Fibroblast of lung (primary cell): Measurements from ENCODE around the gene CPNE2. TPM values are rescaled to one million over a fixed set of nuclear protein-coding genes. Genes with fewer than 3 reads are reported as not detected.

Source experiments
- DNase-seq, 2 donors: peaks; one replicate each; pipeline versions ENCODE4 v3.0.0 to v3.0.0-alpha.2; 2010; ENCODE audit warnings: low read depth in 2 of 2
- H2AFZ ChIP-seq: 2 replicates; pipeline ENCODE4 v1.5.1; 2012; ENCODE audit warnings: low read length, control low read depth, inconsistent platforms
- H3K27ac ChIP-seq: 2 replicates; pipeline ENCODE4 v1.5.1; 2011; ENCODE audit warnings: low read length, control low read depth; ENCODE audit not compliant: insufficient read depth
- H3K27me3 ChIP-seq: 2 replicates; pipeline ENCODE4 v1.5.1; 2011; ENCODE audit warnings: mild to moderate bottlenecking, low read length; ENCODE audit not compliant: control insufficient read depth, insufficient read depth
- H3K36me3 ChIP-seq: 2 replicates; pipeline ENCODE4 v1.5.1; 2011; ENCODE audit warnings: low read length; ENCODE audit not compliant: control insufficient read depth, insufficient read depth
- H3K4me1 ChIP-seq: 2 replicates; pipeline ENCODE4 v1.5.1; 2011; ENCODE audit warnings: low read length; ENCODE audit not compliant: control insufficient read depth, insufficient read depth; ENCODE audit errors: extremely low read depth
- H3K4me2 ChIP-seq: 2 replicates; pipeline ENCODE4 v1.5.1; 2011; ENCODE audit warnings: low read length, control low read depth; ENCODE audit not compliant: insufficient read depth; ENCODE audit errors: extremely low read depth
- H3K4me3 ChIP-seq, 4 experiments: fragments of 200-600 bp in 1 of 4; sonication (generic) in 1 of 4; replicated peaks in 1 of 4; 2 replicates each; pipeline ENCODE4 v1.5.1; 2011 to 2016; ENCODE audit warnings: low read length in 4 of 4, low read depth in 3 of 4, mild to moderate bottlenecking in 3 of 4, control low read depth in 2 of 4, inconsistent platforms in 1 of 4, mixed read lengths in 1 of 4; ENCODE audit not compliant: insufficient read depth in 1 of 4; ENCODE audit errors: control extremely low read depth in 1 of 4
- H3K79me2 ChIP-seq: 2 replicates; pipeline ENCODE4 v1.5.1; 2012; ENCODE audit warnings: mild to moderate bottlenecking, low read length, inconsistent platforms; ENCODE audit not compliant: control insufficient read depth, insufficient read depth
- H3K9ac ChIP-seq: 2 replicates; pipeline ENCODE4 v1.5.1; 2011; ENCODE audit warnings: mild to moderate bottlenecking, low read length, control low read depth; ENCODE audit not compliant: insufficient read depth
- H3K9me3 ChIP-seq: 2 replicates; pipeline ENCODE4 v1.5.1; 2012; ENCODE audit warnings: low read depth, low read length; ENCODE audit not compliant: control insufficient read depth, insufficient read depth
- H4K20me1 ChIP-seq: 2 replicates; pipeline ENCODE4 v1.5.1; 2011; ENCODE audit warnings: low read length; ENCODE audit not compliant: control insufficient read depth, insufficient read depth; ENCODE audit errors: extremely low read depth
- CTCF ChIP-seq, 2 donors: IDR thresholded peaks in 1 of 2; conservative IDR thresholded peaks in 1 of 2; 1 replicate in 1 of 2; 2 replicates in 1 of 2; pipeline ENCODE4 v1.5.1; 2011 to 2012; ENCODE audit warnings: low read length in 2 of 2, control low read depth in 1 of 2, inconsistent platforms in 1 of 2, low read depth in 1 of 2, mild to moderate bottlenecking in 1 of 2
- EZH2 ChIP-seq: IDR thresholded peaks from 2 replicates; pipeline ENCODE4 v1.5.1; 2012; ENCODE audit warnings: low read length, control low read depth, mild to moderate bottlenecking; ENCODE audit errors: missing control alignments
- polyA plus RNA-seq, 2 donors: library from polyadenylated mRNA; depleted of rRNA in 1 of 2; stranded (reverse) in 1 of 2; unstranded in 1 of 2; fragments of >200 nt; gene quantifications; 2 replicates each; pipeline ENCODE4 v1.2.1, GENCODE V29; 2011 to 2012; ENCODE audit warnings: missing spikeins in 1 of 2
- total RNA-seq: library from RNA; depleted of rRNA; stranded (reverse); fragments of >200 nt; gene quantifications from 2 replicates; pipeline ENCODE4 v1.2.1, GENCODE V29; 2014

CPNE2 gene
- total and polyA plus RNA-seq, 2 donors (not counting 1 experiment from before 2014, with no cell fraction given): 20.5 to 39.6 TPM

- TF ChIP-seq EZH2 (no peak), CTCF (conservative IDR thresholded peaks at IDR 0.05 in 1 of 2, IDR thresholded peaks at IDR 0.05 in 1 of 2; ENCODE audit: low read depth in 1 of 2, low read length in 2 of 2) (no peak)
- Histone ChIP-seq H2AFZ (no peak overlapping the region), H3K36me3 (no peaks in the 10 kb centered on the region), H3K4me2 (no peak overlapping the region), H3K4me1 (no peaks in the 10 kb centered on the region), H3K9me3 (no peaks in the 10 kb centered on the region), H3K4me3 (no peak overlapping the region), H3K79me2 (no peaks in the 10 kb centered on the region), H3K27ac (no peak overlapping the region), H3K27me3 (no peaks in the 10 kb centered on the region), H4K20me1 (no peaks in the 10 kb centered on the region), H3K9ac (no peak overlapping the region)
- no peak for DNase-seq
Measured at GRCh38 chr16:57140931-57141668, 48.7 kb downstream of the CPNE2 start.

- H3K9ac ChIP-seq: no peak overlapping the region
Measured at GRCh38 chr16:57141822-57142631, 49.6 kb downstream of the CPNE2 start.

More at GRCh38 chr16:57141822-57142631, 49.6 kb downstream of the CPNE2 start:
- no peak overlapping the region for H2AFZ ChIP-seq
- no peaks in the 10 kb centered on the region for H3K36me3 ChIP-seq
- H3K4me3 ChIP-seq: no peak overlapping the region
- no peaks in the 10 kb centered on the region for H3K4me1 ChIP-seq
- no peak overlapping the region for H3K27ac ChIP-seq
- no peaks in the 10 kb centered on the region for H3K27me3 ChIP-seq
- peak in 1 of 2 donors; percentile 10 for DNase-seq
- H4K20me1 ChIP-seq: no peaks in the 10 kb centered on the region
- TF ChIP-seq CTCF (conservative IDR thresholded peaks at IDR 0.05 in 1 of 2, IDR thresholded peaks at IDR 0.05 in 1 of 2; ENCODE audit: low read depth in 1 of 2, low read length in 2 of 2): no peak
- no peak for TF ChIP-seq EZH2
- H3K79me2 ChIP-seq: no peaks in the 10 kb centered on the region
- no peaks in the 10 kb centered on the region for H3K9me3 ChIP-seq
- no peak overlapping the region for H3K4me2 ChIP-seq
